SU-DHL-6 (cell line): Measurements from ENCODE around the gene VPS4A.
"Not testable (repeated sequence)": the region's sequence is repeated elsewhere in the genome, so short reads cannot be mapped to it uniquely, and the experiment has no call there.

Source experiments
- H2AFZ ChIP-seq: fragments of 200-600 bp; sonication (generic); 2 replicates; pipeline ENCODE4 v1.6.1; 2014; ENCODE audit warnings: low read depth, mild to moderate bottlenecking, moderate library complexity, mixed read lengths, antibody characterized with exemption, low read length; ENCODE audit not compliant: severe bottlenecking
- H3F3A ChIP-seq: fragments of 200-600 bp; shearing (Covaris generic); 2 replicates; pipeline ENCODE4 v1.6.0; 2016; ENCODE audit warnings: antibody characterized with exemption, mild to moderate bottlenecking; ENCODE audit not compliant: insufficient read depth
- H3K27ac ChIP-seq: fragments of 200-600 bp; sonication (generic); 2 replicates; pipeline ENCODE4 v1.5.1; 2016; ENCODE audit warnings: low read depth, mild to moderate bottlenecking, low read length, moderate library complexity, mixed read lengths
- H3K27me3 ChIP-seq: fragments of 200-600 bp; sonication (generic), shearing (Covaris generic); 2 replicates; pipeline ENCODE4 v1.6.0; 2014; ENCODE audit warnings: mild to moderate bottlenecking, low read length
- H3K36me3 ChIP-seq: fragments of 200-600 bp; sonication (generic); 2 replicates; pipeline ENCODE4 v1.6.1; 2014; ENCODE audit warnings: mild to moderate bottlenecking, low read length, mixed read lengths
- H3K4me2 ChIP-seq: fragments of 300-600, 200-600 bp; shearing (Covaris generic), sonication (generic); 2 replicates; pipeline ENCODE4 v1.6.0; 2014; ENCODE audit warnings: low read length, low read depth, mild to moderate bottlenecking; ENCODE audit not compliant: poor library complexity, severe bottlenecking
- H3K4me3 ChIP-seq: fragments of 200-600 bp; sonication (generic); 2 replicates; pipeline ENCODE4 v1.5.1; 2014; ENCODE audit warnings: antibody characterized with exemption, low read length, mild to moderate bottlenecking, mixed read lengths; ENCODE audit not compliant: insufficient read depth, poor library complexity, severe bottlenecking
- H3K79me2 ChIP-seq: fragments of 200-600 bp; sonication (generic); 2 replicates; pipeline ENCODE4 v1.6.1; 2014; ENCODE audit warnings: mild to moderate bottlenecking, low read length, moderate library complexity; ENCODE audit not compliant: insufficient read depth
- H3K9ac ChIP-seq: fragments of 200-600 bp; sonication (generic); 2 replicates; pipeline ENCODE4 v1.7.0; 2014; ENCODE audit warnings: mild to moderate bottlenecking, low read length
- H3K9me2 ChIP-seq: fragments of 200-600 bp; sonication (generic); replicated peaks from 2 replicates; pipeline ENCODE4 v1.6.1; 2014; ENCODE audit warnings: low read length; ENCODE audit not compliant: insufficient read depth
- H3K9me3 ChIP-seq: fragments of 200-600 bp; sonication (generic); 2 replicates; pipeline ENCODE4 v1.6.1; 2014; ENCODE audit warnings: low read length, mixed read lengths; ENCODE audit not compliant: insufficient read depth
- H4K20me1 ChIP-seq: fragments of 200-600 bp; sonication (generic); 2 replicates; pipeline ENCODE4 v1.6.1; 2014; ENCODE audit warnings: low read depth, mild to moderate bottlenecking, antibody characterized with exemption, low read length, moderate library complexity, mixed read lengths
- EZH2phosphoT487 ChIP-seq: fragments of 200-600 bp; sonication (generic), shearing (Covaris generic); conservative IDR thresholded peaks from 2 replicates; pipeline ENCODE4 v1.6.1; 2018; ENCODE audit warnings: mild to moderate bottlenecking, antibody characterized with exemption, low read length, moderate library complexity, mixed read lengths
- TF ChIP-seq, protein P1 (sequence below): fragments of 200-600 bp; sonication (generic); IDR thresholded peaks from one replicate; pipeline ENCODE4 v1.5.1; 2017; ENCODE audit warnings: antibody characterized with exemption, mild to moderate bottlenecking, low read length, moderate library complexity; ENCODE audit not compliant: insufficient read depth, poor library complexity, severe bottlenecking

VPS4A gene

DNA sequence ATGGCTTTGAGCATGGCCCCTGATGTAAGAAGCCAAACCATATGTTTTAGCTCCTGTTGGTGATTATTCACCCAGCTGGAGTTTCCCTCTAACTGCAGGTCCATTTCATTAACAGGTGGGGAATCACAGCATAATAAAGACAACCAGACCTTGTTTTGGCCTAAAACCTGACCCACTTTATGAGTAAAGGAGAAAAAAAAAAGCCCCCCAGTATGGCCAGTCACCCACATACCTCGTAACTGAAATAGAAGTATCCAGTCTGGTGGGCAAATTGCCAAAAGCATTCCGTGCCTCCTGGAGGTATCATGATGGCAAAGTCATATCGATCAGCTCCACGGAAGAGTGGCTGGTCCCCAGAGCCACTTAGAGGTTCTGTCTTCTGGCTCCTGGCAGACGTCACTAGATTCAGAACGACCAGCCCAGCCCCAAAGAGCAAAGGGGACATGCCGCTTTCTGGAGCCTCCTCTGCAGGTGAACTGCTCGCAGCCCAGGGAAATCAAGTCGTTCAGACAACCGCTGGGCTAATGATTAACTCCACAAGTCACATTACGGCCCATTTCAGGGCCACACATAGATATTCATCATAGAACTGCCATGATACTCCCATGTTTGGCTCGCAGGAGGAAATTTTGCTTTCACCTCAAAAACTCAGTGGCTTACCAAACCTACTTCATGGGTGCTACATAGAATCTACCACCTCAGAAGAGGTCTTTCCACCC, 40.3 kb downstream of the VPS4A start, which contains the start of gene TMED6:
Gene TMED6 (minus strand): TSS at position 478 of the 719 bp plus-strand sequence. CDS start 33 bp downstream, at position 445.
- Histone ChIP-seq H3F3A (no peaks in the 10 kb centered on the region; the same call in 1 of the 2 replicates), H2AFZ (no peak within 1 kb of the TSS), H4K20me1 (no peaks in the 10 kb centered on the region), H3K9ac (no peak within 1 kb of the TSS), H3K27me3 (no peaks in the 10 kb centered on the region), H3K4me3 (no peak within 1 kb of the TSS), H3K9me3 (no peaks in the 10 kb centered on the region), H3K36me3 (no peaks in the 10 kb centered on the region; the same call in 1 of the 2 replicates), H3K4me2 (no peak within 1 kb of the TSS), H3K27ac (no peak within 1 kb of the TSS), H3K79me2 (no peaks in the 10 kb centered on the region), H3K9me2 (no peaks in the 10 kb centered on the region)
- no peak for TF ChIP-seq EZH2phosphoT487
- TF ChIP-seq, protein P1, sequence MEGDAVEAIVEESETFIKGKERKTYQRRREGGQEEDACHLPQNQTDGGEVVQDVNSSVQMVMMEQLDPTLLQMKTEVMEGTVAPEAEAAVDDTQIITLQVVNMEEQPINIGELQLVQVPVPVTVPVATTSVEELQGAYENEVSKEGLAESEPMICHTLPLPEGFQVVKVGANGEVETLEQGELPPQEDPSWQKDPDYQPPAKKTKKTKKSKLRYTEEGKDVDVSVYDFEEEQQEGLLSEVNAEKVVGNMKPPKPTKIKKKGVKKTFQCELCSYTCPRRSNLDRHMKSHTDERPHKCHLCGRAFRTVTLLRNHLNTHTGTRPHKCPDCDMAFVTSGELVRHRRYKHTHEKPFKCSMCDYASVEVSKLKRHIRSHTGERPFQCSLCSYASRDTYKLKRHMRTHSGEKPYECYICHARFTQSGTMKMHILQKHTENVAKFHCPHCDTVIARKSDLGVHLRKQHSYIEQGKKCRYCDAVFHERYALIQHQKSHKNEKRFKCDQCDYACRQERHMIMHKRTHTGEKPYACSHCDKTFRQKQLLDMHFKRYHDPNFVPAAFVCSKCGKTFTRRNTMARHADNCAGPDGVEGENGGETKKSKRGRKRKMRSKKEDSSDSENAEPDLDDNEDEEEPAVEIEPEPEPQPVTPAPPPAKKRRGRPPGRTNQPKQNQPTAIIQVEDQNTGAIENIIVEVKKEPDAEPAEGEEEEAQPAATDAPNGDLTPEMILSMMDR = no peak

DNA sequence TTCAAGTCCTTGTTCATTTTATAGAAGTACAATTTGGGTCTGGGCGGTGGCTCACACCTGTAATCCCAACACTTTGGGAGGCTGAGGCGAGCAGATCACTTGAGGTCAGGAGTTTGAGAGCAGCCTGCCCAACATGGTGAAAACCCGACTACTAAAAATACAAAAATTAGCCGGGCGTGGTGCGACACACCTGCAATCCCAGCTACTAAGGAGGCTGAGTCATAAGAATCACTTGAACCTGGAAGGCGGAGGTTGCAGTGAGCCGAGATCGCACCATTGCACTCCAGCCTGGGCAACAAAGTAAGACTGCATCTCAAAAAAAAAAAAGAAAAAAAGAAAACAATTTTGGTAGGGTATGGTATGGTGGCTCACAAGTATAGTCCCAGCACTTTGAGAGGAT, 48.9 kb downstream of the VPS4A start:
- not testable (repeated sequence) for H3K79me2 ChIP-seq, H3K9me3 ChIP-seq, H3K4me3 ChIP-seq, H3K9ac ChIP-seq, H3F3A ChIP-seq, H3K36me3 ChIP-seq, H3K27ac ChIP-seq, H4K20me1 ChIP-seq, H3K9me2 ChIP-seq, H2AFZ ChIP-seq, H3K27me3 ChIP-seq, H3K4me2 ChIP-seq

DNA sequence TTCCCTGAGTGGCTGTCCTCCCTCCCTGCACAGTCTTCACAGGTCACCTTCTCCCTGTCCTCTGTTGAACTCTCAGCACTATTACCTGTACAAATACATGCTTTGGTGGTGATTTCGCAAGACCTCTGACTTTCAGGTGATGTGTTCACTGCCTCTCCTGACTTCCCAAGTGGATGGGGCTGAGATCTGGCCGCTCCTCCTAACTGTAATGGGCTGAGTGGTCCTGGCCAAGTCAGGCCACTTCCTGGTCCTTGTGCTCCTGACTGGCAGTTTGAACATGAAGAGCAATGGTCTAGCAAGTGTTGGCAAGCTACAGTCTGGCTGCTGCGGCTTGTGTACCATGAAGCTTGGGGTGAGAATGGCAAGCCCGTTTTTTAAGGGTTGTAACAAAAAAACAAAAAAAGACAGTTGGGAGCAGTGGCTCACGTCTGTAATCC, 52.1 kb downstream of the VPS4A start:
- Histone ChIP-seq H3K9me2 (no peaks in the 10 kb centered on the region), H3K9ac (no peak overlapping the region), H3F3A (no peaks in the 10 kb centered on the region), H3K27me3 (no peaks in the 10 kb centered on the region), H3K79me2 (no peaks in the 10 kb centered on the region), H3K4me2 (no peak overlapping the region), H2AFZ (no peak overlapping the region), H3K27ac (no peak overlapping the region), H3K36me3 (peaks cover 1% of the 10 kb centered on the region; the same call in 1 of the 2 replicates), H4K20me1 (no peaks in the 10 kb centered on the region), H3K9me3 (no peaks in the 10 kb centered on the region), H3K4me3 (no peak overlapping the region)
- TF ChIP-seq, protein P1 = no peak
- no peak for TF ChIP-seq EZH2phosphoT487

DNA sequence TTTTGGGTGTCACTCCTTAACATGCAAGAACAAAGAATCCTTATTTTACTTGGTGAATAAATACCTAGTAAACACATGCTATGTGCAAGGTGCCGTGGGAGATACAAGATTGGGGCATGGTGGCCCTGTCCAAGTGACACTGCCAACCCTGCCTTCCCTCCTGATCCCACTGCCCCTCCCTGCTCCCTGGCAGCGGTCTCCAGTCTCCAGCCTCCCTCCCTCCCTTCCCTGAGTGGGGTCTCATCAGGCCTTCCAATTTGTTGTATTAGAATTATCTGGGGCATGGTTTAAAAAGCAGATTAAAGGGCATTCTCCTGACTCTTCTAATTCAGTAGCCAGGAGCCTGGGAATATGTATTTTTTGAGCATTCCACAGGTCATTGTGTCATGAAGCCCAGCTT, 52.9 kb downstream of the VPS4A start:
- Histone ChIP-seq H2AFZ (no peak overlapping the region), H3K27me3 (no peaks in the 10 kb centered on the region), H3K4me2 (no peak overlapping the region), H3K9me2 (no peaks in the 10 kb centered on the region), H3K36me3 (peaks cover 4% of the 10 kb centered on the region; the same call in 1 of the 2 replicates), H3K79me2 (no peaks in the 10 kb centered on the region), H4K20me1 (no peaks in the 10 kb centered on the region), H3K9me3 (no peaks in the 10 kb centered on the region), H3K9ac (no peak overlapping the region), H3F3A (no peaks in the 10 kb centered on the region), H3K4me3 (no peak overlapping the region), H3K27ac (no peak overlapping the region)
- TF ChIP-seq, protein P1 = no peak
- no peak for TF ChIP-seq EZH2phosphoT487
